Neural progenitor cell (in vitro differentiated cells): ENCODE results near the gene CD24.

Source experiments
- CTCF ChIP-seq: fragments of 200-600 bp; sonication (generic); IDR thresholded peaks from 2 replicates; pipeline ENCODE4 v1.5.1; 2017; ENCODE audit warnings: antibody characterized with exemption, mild to moderate bottlenecking
- EZH2 ChIP-seq: fragments of 200-600 bp; sonication (generic); IDR thresholded peaks from 2 replicates; pipeline ENCODE4 v1.6.1; 2017; ENCODE audit warnings: antibody characterized with exemption, mild to moderate bottlenecking, moderate library complexity

- TF ChIP-seq CTCF (peak; percentile 99), EZH2 (no peak)
Measured at GRCh38 chr6:106997392-106998158, 23.0 kb upstream of the CD24 start.
